PC-3 (cell line): ENCODE measurements around the gene GPR101. TPM values are rescaled to one million over a fixed set of nuclear protein-coding genes. Genes with fewer than 3 reads are reported as not detected.

Source experiments
- ATAC-seq: fragments of 200-7000 bp; cut with Tn5 transposase; 2 replicates; pipeline ENCODE4 v1.9.1; 2020; ENCODE audit warnings: mild to moderate bottlenecking, moderate library complexity
- BruUV-seq: library from RNA; stranded (reverse); fragments of 400-500 nt; replicated peaks from 2 replicates; lab custom pipeline; 2021; lab: Mats Ljungman, UMichigan
- CTCF ChIA-PET: fragments of 300-600 bp; sonication (Branson Sonifier 250); formaldehyde crosslinking; loops from one replicate; lab custom pipeline; 2022; ENCODE audit warnings: antibody characterized with exemption; lab: Charles Lee
- POLR2A ChIA-PET: fragments of 300-600 bp; sonication (Branson Sonifier 250); formaldehyde crosslinking; loops from one replicate; lab custom pipeline; 2022; ENCODE audit warnings: antibody characterized with exemption; ENCODE audit not compliant: unreplicated experiment; lab: Charles Lee
- DNase-seq: peaks from one replicate; pipeline ENCODE4 v3.0.0-alpha.2; 2015
- H2AFZ ChIP-seq: fragments of 300-600 bp; sonication (generic); 2 replicates; pipeline ENCODE4 v1.6.0; 2016; ENCODE audit warnings: antibody characterized with exemption, low read length
- H3F3A ChIP-seq: fragments of 300-600 bp; sonication (generic); one replicate; pipeline ENCODE4 v1.6.0; 2017; ENCODE audit warnings: antibody characterized with exemption, low read length, control low read depth, mild to moderate bottlenecking; ENCODE audit not compliant: unreplicated experiment
- H3K27ac ChIP-seq: fragments of 300-600 bp; sonication (generic); 2 replicates; pipeline ENCODE4 v1.5.1; 2016; ENCODE audit warnings: mild to moderate bottlenecking, low read length
- H3K27me3 ChIP-seq: fragments of 300-600 bp; sonication (generic); 2 replicates; pipeline ENCODE4 v1.6.1; 2016; ENCODE audit warnings: low read length, mixed read lengths
- H3K36me3 ChIP-seq: fragments of 300-600 bp; sonication (generic); 2 replicates; pipeline ENCODE4 v1.6.1; 2016; ENCODE audit warnings: low read depth, mixed run types, low read length, mixed read lengths
- H3K4me1 ChIP-seq: fragments of 300-600 bp; sonication (generic); 2 replicates; pipeline ENCODE4 v1.5.1; 2016; ENCODE audit warnings: low read length; ENCODE audit not compliant: insufficient read depth
- H3K4me2 ChIP-seq: fragments of 300-600 bp; sonication (generic); 2 replicates; pipeline ENCODE4 v1.6.0; 2016; ENCODE audit warnings: low read length
- H3K4me3 ChIP-seq: fragments of 300-600 bp; sonication (generic); 2 replicates; pipeline ENCODE4 v1.5.1; 2016; ENCODE audit warnings: mild to moderate bottlenecking, low read length, mixed read lengths
- H3K79me2 ChIP-seq: fragments of 300-600 bp; sonication (generic); 2 replicates; pipeline ENCODE4 v1.6.1; 2017; ENCODE audit warnings: low read length, mixed read lengths
- H3K9ac ChIP-seq: fragments of 300-600 bp; sonication (generic); 2 replicates; pipeline ENCODE4 v1.6.0; 2016; ENCODE audit warnings: mild to moderate bottlenecking, low read length
- H3K9me2 ChIP-seq: fragments of 300-600 bp; sonication (generic); replicated peaks from 2 replicates; pipeline ENCODE4 v1.6.1; 2016; ENCODE audit warnings: mixed run types, low read length, mixed read lengths
- H3K9me3 ChIP-seq: fragments of 300-600 bp; sonication (generic); 2 replicates; pipeline ENCODE4 v1.6.1; 2016; ENCODE audit warnings: low read length, mixed read lengths
- H4K20me1 ChIP-seq: fragments of 300-600 bp; sonication (generic); 2 replicates; pipeline ENCODE4 v1.6.1; 2016; ENCODE audit warnings: low read length, mixed read lengths
- EZH2 ChIP-seq: fragments of 300-600 bp; sonication (generic); IDR thresholded peaks from one replicate; pipeline ENCODE4 v1.6.1; 2017; ENCODE audit warnings: antibody characterized with exemption, mild to moderate bottlenecking, low read length; ENCODE audit not compliant: unreplicated experiment
- EZH2phosphoT487 ChIP-seq: fragments of 300-600 bp; sonication (generic); IDR thresholded peaks from 2 replicates; pipeline ENCODE4 v1.6.1; 2018; ENCODE audit warnings: mild to moderate bottlenecking, antibody characterized with exemption, low read length, borderline replicate concordance
- intact Hi-C: fragments of 100-400 bp; cut with micrococcal nuclease; formaldehyde crosslinking; loops from 2 replicates; pipeline ENCODE4 v1.9.0; 2023
- total RNA-seq: library from RNA; depleted of rRNA; stranded (reverse); fragments of >200 nt; gene quantifications from 2 replicates; pipeline ENCODE4 v1.2.3, GENCODE V29; 2014
- TF ChIP-seq, protein P1 (sequence below): fragments of 300-600 bp; sonication (generic); conservative IDR thresholded peaks from 2 replicates; pipeline ENCODE4 v1.5.1; 2017; ENCODE audit warnings: antibody characterized with exemption, low read depth, mild to moderate bottlenecking, low read length

The GPR101 gene
- total RNA-seq, 1 experiment from 2014 or later: not detected

DNA sequence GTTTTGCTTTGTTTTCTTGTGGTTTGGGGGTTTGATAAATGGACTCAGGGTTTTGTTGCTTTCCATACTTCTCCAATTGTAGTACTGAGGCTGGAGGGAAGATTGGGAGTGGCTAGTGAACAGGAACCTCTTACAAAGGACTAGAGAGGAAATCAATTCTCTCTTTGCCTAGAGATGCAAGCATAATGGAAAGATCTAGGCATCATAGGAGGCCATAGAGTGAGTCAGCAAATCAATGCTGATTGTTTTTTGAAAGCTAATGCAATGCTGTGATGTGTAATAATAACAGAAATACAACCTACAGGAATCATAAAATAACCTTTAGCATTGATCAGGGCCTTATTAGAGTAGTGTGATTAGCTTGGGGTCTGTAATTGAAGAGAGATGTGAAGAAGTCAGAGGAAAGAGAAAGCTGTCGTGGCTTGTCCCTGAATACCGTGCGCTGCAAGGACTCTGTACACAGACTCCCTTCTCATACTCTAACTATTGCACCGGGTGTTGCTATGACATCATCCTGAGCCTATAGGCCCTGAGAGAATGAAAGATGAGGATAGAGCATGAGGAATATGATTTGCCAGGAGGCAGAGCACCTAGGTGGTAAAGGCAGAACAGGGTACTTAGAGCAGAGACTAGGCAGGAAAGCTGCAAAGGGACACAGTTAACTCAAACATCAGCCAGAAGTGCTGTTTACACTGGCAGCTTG lies 29.3 kb upstream of the GPR101 start:
- DNase-seq: no peak
- CTCF ChIA-PET: no interaction called here

DNA sequence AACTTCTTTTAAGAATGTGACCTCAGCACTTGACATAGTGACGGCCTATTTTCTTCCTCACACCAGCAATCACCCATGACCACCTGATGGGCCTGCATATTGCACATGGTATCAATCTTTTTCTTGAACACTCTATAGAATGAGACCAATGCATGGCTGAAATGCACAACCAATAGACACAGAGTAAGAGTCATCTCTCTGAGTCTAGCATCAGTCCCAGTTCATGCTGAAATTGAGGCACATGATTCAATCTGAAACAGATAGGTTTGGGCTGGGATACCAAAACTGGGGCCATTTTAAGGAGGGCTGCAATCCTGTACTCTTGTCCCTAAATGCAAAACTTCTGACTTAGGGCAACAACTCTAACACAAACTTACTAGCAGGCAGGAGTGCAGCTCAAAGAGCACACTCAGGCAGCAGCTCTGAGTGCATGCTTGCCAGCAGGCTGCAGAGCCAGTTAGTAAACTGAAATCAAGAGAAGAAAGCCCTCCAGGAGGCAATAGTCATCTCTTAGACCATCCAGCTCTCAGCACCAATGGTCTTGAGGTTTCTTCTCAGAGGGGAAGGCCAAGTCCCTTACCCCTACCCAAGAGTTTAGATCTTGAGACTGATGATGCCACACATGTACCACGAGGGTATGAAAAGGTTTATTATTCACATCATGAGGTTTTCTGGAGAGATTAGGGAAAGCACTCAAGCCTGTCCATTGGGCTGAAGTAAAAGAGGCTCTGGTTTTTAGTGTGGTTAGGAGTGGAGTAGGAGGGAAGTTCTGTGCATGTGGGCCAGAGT lies 24.7 kb upstream of the GPR101 start:
- ChIA-PET POLR2A (no interaction called here), CTCF (no interaction called here)

More for the DNA sequence above, 29.3 kb upstream of the GPR101 start:
- Histone ChIP-seq H3K9me2 (no peaks in the 10 kb centered on the region), H3K4me2 (no peak overlapping the region), H3K27ac (no peak overlapping the region), H2AFZ (no peak overlapping the region), H3K9ac (no peak overlapping the region), H3K4me1 (no peaks in the 10 kb centered on the region), H3K27me3 (no peaks in the 10 kb centered on the region), H3K9me3 (no peaks in the 10 kb centered on the region), H4K20me1 (no peaks in the 10 kb centered on the region), H3K79me2 (no peaks in the 10 kb centered on the region), H3K36me3 (no peaks in the 10 kb centered on the region), H3F3A (no peaks in the 10 kb centered on the region), H3K4me3 (no peak overlapping the region)
- intact Hi-C loops: no loop called here
- POLR2A ChIA-PET: no interaction called here
- TF ChIP-seq EZH2phosphoT487 (no peak), EZH2 (no peak)
- TF ChIP-seq, protein P1, sequence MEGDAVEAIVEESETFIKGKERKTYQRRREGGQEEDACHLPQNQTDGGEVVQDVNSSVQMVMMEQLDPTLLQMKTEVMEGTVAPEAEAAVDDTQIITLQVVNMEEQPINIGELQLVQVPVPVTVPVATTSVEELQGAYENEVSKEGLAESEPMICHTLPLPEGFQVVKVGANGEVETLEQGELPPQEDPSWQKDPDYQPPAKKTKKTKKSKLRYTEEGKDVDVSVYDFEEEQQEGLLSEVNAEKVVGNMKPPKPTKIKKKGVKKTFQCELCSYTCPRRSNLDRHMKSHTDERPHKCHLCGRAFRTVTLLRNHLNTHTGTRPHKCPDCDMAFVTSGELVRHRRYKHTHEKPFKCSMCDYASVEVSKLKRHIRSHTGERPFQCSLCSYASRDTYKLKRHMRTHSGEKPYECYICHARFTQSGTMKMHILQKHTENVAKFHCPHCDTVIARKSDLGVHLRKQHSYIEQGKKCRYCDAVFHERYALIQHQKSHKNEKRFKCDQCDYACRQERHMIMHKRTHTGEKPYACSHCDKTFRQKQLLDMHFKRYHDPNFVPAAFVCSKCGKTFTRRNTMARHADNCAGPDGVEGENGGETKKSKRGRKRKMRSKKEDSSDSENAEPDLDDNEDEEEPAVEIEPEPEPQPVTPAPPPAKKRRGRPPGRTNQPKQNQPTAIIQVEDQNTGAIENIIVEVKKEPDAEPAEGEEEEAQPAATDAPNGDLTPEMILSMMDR: no peak
- no peak for ATAC-seq
- no TSS peak for BruUV-seq

More for the DNA sequence above, 24.7 kb upstream of the GPR101 start:
- Histone ChIP-seq H4K20me1 (no peaks in the 10 kb centered on the region), H3K4me2 (no peak overlapping the region), H2AFZ (no peak overlapping the region), H3K27me3 (peaks cover 9% of the 10 kb centered on the region; the same call in 1 of the 2 replicates), H3F3A (no peaks in the 10 kb centered on the region), H3K79me2 (no peaks in the 10 kb centered on the region), H3K4me3 (no peak overlapping the region), H3K27ac (no peak overlapping the region), H3K4me1 (no peaks in the 10 kb centered on the region), H3K9me3 (no peaks in the 10 kb centered on the region), H3K36me3 (no peaks in the 10 kb centered on the region), H3K9ac (no peak overlapping the region), H3K9me2 (no peaks in the 10 kb centered on the region)
- no peak for DNase-seq
- ATAC-seq: no peak
- intact Hi-C loops: loop anchor here (10.0 kb wide), 1 partner anchor 976 kb away; no protein-coding TSS in a partner anchor
- TF ChIP-seq, protein P1: no peak
- no peak for TF ChIP-seq EZH2phosphoT487
- TF ChIP-seq EZH2: no peak
- BruUV-seq: no TSS peak
